H1 (cell line): ENCODE data around the gene SF3A2. TPM values are rescaled to one million over a fixed set of nuclear protein-coding genes. Genes with fewer than 3 reads are reported as not detected.
"Not testable (repeated sequence)": the region's sequence is repeated elsewhere in the genome, so short reads cannot be mapped to it uniquely, and the experiment has no call there.

Experiments
- CTCF ChIA-PET: fragments of 300-600 bp; sonication (Branson Sonifier 250); formaldehyde crosslinking; loops from one replicate; lab custom pipeline; 2021; ENCODE audit not compliant: partially characterized antibody; lab: Charles Lee
- POLR2A ChIA-PET: fragments of 300-600 bp; sonication (Branson Sonifier 250); formaldehyde crosslinking; loops from one replicate; lab custom pipeline; 2021; ENCODE audit warnings: inconsistent platforms; ENCODE audit not compliant: partially characterized antibody; lab: Charles Lee
- DNase-seq, 2 experiments: peaks; one replicate each; pipeline versions ENCODE4 v3.0.0 to v3.0.0-alpha.2; 2010 to 2022; ENCODE audit warnings: low spot score in 2 of 2, low read depth in 1 of 2, mixed read lengths in 1 of 2
- FAIRE-seq: peaks from 2 replicates; lab custom pipeline; 2011; peaks lifted over from hg19 to GRCh38; lab: Jason Lieb, UNC
- H2AFZ ChIP-seq: 2 replicates; pipeline ENCODE4 v1.8.1; 2012; ENCODE audit warnings: low read length, inconsistent platforms
- H2AK5ac ChIP-seq: 2 replicates; pipeline ENCODE4 v1.6.1; 2013; ENCODE audit warnings: low read depth, low read length
- H2BK120ac ChIP-seq: replicated peaks from 2 replicates; pipeline ENCODE3; 2013; ENCODE audit warnings: low read depth, low read length, inconsistent platforms
- H2BK12ac ChIP-seq: 2 replicates; pipeline ENCODE4 v1.6.1; 2013; ENCODE audit warnings: low read depth, low read length
- H2BK15ac ChIP-seq: 2 replicates; pipeline ENCODE4 v1.6.1; 2013; ENCODE audit warnings: low read length
- H2BK20ac ChIP-seq: 2 replicates; pipeline ENCODE4 v1.6.1; 2013; ENCODE audit warnings: low read length
- H2BK5ac ChIP-seq: 2 replicates; pipeline ENCODE4 v1.6.1; 2013; ENCODE audit warnings: low read depth, low read length
- H3K14ac ChIP-seq: 2 replicates; pipeline ENCODE4 v1.6.1; 2013; ENCODE audit warnings: inconsistent platforms; ENCODE audit not compliant: insufficient read length
- H3K18ac ChIP-seq: 2 replicates; pipeline ENCODE4 v1.6.1; 2013; ENCODE audit warnings: low read length; ENCODE audit errors: extremely low read depth
- H3K23ac ChIP-seq: 2 replicates; pipeline ENCODE4 v1.6.1; 2013; ENCODE audit warnings: inconsistent platforms; ENCODE audit not compliant: insufficient read length
- H3K23me2 ChIP-seq: 2 replicates; pipeline ENCODE4 v1.6.1; 2013; ENCODE audit warnings: low read depth, low read length
- H3K27ac ChIP-seq: 2 replicates; pipeline ENCODE4 v1.6.1; 2011; ENCODE audit warnings: low read depth, low read length, inconsistent platforms
- H3K27me3 ChIP-seq, 4 experiments: replicated peaks in 1 of 4; 1 replicate in 1 of 4; 2 replicates in 3 of 4; pipeline versions ENCODE4 v1.6.1 to v1.8.1; 2011 to 2013; ENCODE audit warnings: low read length in 3 of 4, mild to moderate bottlenecking in 3 of 4, inconsistent platforms in 2 of 4, mixed read lengths in 2 of 4, moderate library complexity in 1 of 4; ENCODE audit not compliant: control insufficient read depth in 3 of 4, insufficient read depth in 3 of 4; ENCODE audit errors: extremely low read depth in 1 of 4
- H3K36me3 ChIP-seq, 4 experiments: 2 replicates each; pipeline versions ENCODE4 v1.6.1 to v1.8.1; 2011 to 2013; ENCODE audit warnings: mild to moderate bottlenecking in 4 of 4, low read length in 3 of 4, moderate library complexity in 2 of 4, control low read depth in 1 of 4, inconsistent platforms in 1 of 4; ENCODE audit not compliant: insufficient read depth in 4 of 4, control insufficient read depth in 2 of 4
- H3K4ac ChIP-seq: replicated peaks from 2 replicates; pipeline ENCODE3; 2013; ENCODE audit warnings: low read length, low read depth, mixed read lengths, inconsistent platforms; ENCODE audit not compliant: insufficient read length
- H3K4me1 ChIP-seq, 4 experiments: replicated peaks in 1 of 4; 1 replicate in 1 of 4; 2 replicates in 3 of 4; pipeline versions ENCODE4 v1.6.1 to v1.8.1; 2011 to 2013; ENCODE audit warnings: low read length in 3 of 4, inconsistent platforms in 2 of 4, mixed read lengths in 1 of 4; ENCODE audit not compliant: insufficient read depth in 4 of 4, control insufficient read depth in 3 of 4
- H3K4me2 ChIP-seq, 2 experiments: 2 replicates each; pipeline versions ENCODE4 v1.6.1 to v1.8.1; 2011 to 2013; ENCODE audit warnings: low read depth in 2 of 2, low read length in 2 of 2, control low read depth in 1 of 2, inconsistent platforms in 1 of 2, mild to moderate bottlenecking in 1 of 2; ENCODE audit not compliant: insufficient read depth in 1 of 2
- H3K4me3 ChIP-seq, 4 experiments: fragments of 200-600, 300-600 bp in 1 of 4; sonication (generic), shearing (Covaris generic), sonication (Bioruptor Twin) in 1 of 4; 2 replicates each; pipeline versions ENCODE4 v1.5.1 to v1.8.1; 2011 to 2016; ENCODE audit warnings: low read length in 4 of 4, low read depth in 3 of 4, control low read depth in 2 of 4, inconsistent platforms in 2 of 4, mild to moderate bottlenecking in 2 of 4, mixed read lengths in 1 of 4, moderate library complexity in 1 of 4; ENCODE audit not compliant: insufficient read depth in 2 of 4; ENCODE audit errors: extremely low read depth in 1 of 4
- H3K56ac ChIP-seq: replicated peaks from 2 replicates; pipeline ENCODE3; 2013; ENCODE audit warnings: low read depth, mild to moderate bottlenecking, mixed read lengths, low read length, inconsistent platforms; ENCODE audit not compliant: insufficient read length
- H3K79me1 ChIP-seq: 2 replicates; pipeline ENCODE4 v1.6.1; 2013; ENCODE audit warnings: low read depth, low read length, control low read depth
- H3K79me2 ChIP-seq, 2 experiments: 2 replicates each; pipeline versions ENCODE4 v1.6.1 to v1.8.1; 2012 to 2013; ENCODE audit warnings: low read length in 2 of 2, mild to moderate bottlenecking in 2 of 2, inconsistent platforms in 1 of 2; ENCODE audit not compliant: insufficient read depth in 2 of 2, control insufficient read depth in 1 of 2
- H3K9ac ChIP-seq, 4 experiments: replicated peaks in 1 of 4; 1 replicate in 1 of 4; 2 replicates in 3 of 4; pipeline versions ENCODE4 v1.6.1 to v1.8.1; 2011 to 2013; ENCODE audit warnings: low read depth in 3 of 4, low read length in 3 of 4, control low read depth in 2 of 4, mild to moderate bottlenecking in 2 of 4, moderate library complexity in 2 of 4, inconsistent platforms in 1 of 4; ENCODE audit errors: extremely low read depth in 1 of 4
- H3K9me3 ChIP-seq, 2 experiments: 2 replicates each; pipeline versions ENCODE4 v1.6.1 to v1.8.1; 2012 to 2013; ENCODE audit warnings: mild to moderate bottlenecking in 2 of 2, moderate library complexity in 2 of 2, control low read depth in 1 of 2, inconsistent platforms in 1 of 2, low read depth in 1 of 2, low read length in 1 of 2, mixed read lengths in 1 of 2; ENCODE audit not compliant: insufficient read depth in 2 of 2
- H4K20me1 ChIP-seq, 2 experiments: replicated peaks in 1 of 2; 2 replicates each; pipeline versions ENCODE3 to v1.8.1; 2011 to 2013; ENCODE audit warnings: inconsistent platforms in 2 of 2, low read length in 2 of 2, mild to moderate bottlenecking in 1 of 2; ENCODE audit not compliant: insufficient read depth in 2 of 2, control insufficient read depth in 1 of 2
- H4K5ac ChIP-seq: 2 replicates; pipeline ENCODE4 v1.6.1; 2013; ENCODE audit warnings: low read length, low read depth, mixed read lengths, inconsistent platforms; ENCODE audit not compliant: insufficient read length
- H4K8ac ChIP-seq: 2 replicates; pipeline ENCODE4 v1.8.0; 2013; ENCODE audit warnings: mild to moderate bottlenecking, moderate library complexity, low read length, inconsistent platforms; ENCODE audit not compliant: insufficient read depth; ENCODE audit errors: extremely low read depth
- H4K91ac ChIP-seq: replicated peaks from 2 replicates; pipeline ENCODE3; 2013; ENCODE audit warnings: low read length, mixed read lengths, inconsistent platforms; ENCODE audit not compliant: insufficient read length
- TEAD4 ChIP-seq: IDR thresholded peaks from 2 replicates; pipeline ENCODE4 v1.6.1; 2012; ENCODE audit warnings: low read depth, low read length, inconsistent platforms, mixed read lengths
- WGBS, 2 experiments: shearing (Covaris generic) in 1 of 2; methylation state at CpG; one replicate each; pipeline versions ENCODE4 v1.1.6 to v1.1.7; 2013 to 2015; ENCODE audit warnings: low lambda C conversion rate in 2 of 2, mixed read lengths in 2 of 2, inconsistent platforms in 1 of 2, low coverage in 1 of 2, missing lambda C conversion rate in 1 of 2; ENCODE audit not compliant: insufficient replicate concordance in 2 of 2, insufficient coverage in 1 of 2, insufficient read length in 1 of 2; ENCODE audit errors: extremely low coverage in 1 of 2, missing lambda C conversion rate in 1 of 2; 5-methylcytosine and 5-hydroxymethylcytosine counted together
- polyA plus RNA-seq, 7 experiments: library from polyadenylated mRNA; depleted of rRNA in 3 of 7; stranded (reverse) in 5 of 7; unstranded in 2 of 7; fragments of >200 nt in 5 of 7; fragments of 200-250 nt in 2 of 7; gene quantifications; 1 replicate in 5 of 7; 2 replicates in 1 of 7; 4 replicates in 1 of 7; pipeline versions ENCODE4 v1.2.1 to v1.2.3, GENCODE V29; 2011 to 2013; ENCODE audit warnings: missing spikeins in 2 of 7, mixed read lengths in 2 of 7
- total RNA-seq: library from RNA; stranded (reverse); fragmentation: NEBNext Ultra II Directional; extraction: Animal tissue kit (Norgen Biotek cat#: 25700); gene quantifications from 2 replicates; pipeline ENCODE4 v1.2.1, GENCODE V29; 2021

Gene SF3A2
- total and polyA plus RNA-seq, 2 of the 8 experiments (the other 6 are each of a cell fraction or from before 2014, with no cell fraction given): 15.3 to 146 TPM

- TF ChIP-seq TEAD4: peak; percentile 96; the same call in 1 of the 2 replicates
- TF ChIP-seq, all 59 proteins: peak for 1; not testable (repeated sequence) for 58
- H2AFZ ChIP-seq, H4K5ac ChIP-seq, H3K23ac ChIP-seq, H2BK20ac ChIP-seq, H3K27me3 ChIP-seq, H4K91ac ChIP-seq, H2BK15ac ChIP-seq, H3K27ac ChIP-seq, H3K56ac ChIP-seq, H3K4me1 ChIP-seq, H3K4me2 ChIP-seq, H3K4ac ChIP-seq, H3K18ac ChIP-seq, H2BK120ac ChIP-seq, DNase-seq, H3K4me3 ChIP-seq, H3K9me3 ChIP-seq, H3K14ac ChIP-seq, FAIRE-seq, H3K23me2 ChIP-seq, H3K9ac ChIP-seq: not testable (repeated sequence)
- ChIA-PET CTCF (interaction anchor here (0.6 to 2.2 kb wide), 3 partner anchors 20 to 23 kb away, joined by 3 to 19 read pairs (median 9); no protein-coding TSS in a partner anchor), POLR2A (interaction anchor here (0.6 kb wide), 1 partner anchor 549 kb away, joined by 3 read pairs; no protein-coding TSS in a partner anchor)
- peak overlapping the region; percentile 87; the same call in 1 of the 2 replicates for H2BK5ac ChIP-seq
- WGBS, 2 experiments: 96 to 98% methylated on average over 26 to 45 of the region's 50 CpGs
- peak overlapping the region; percentile 97; the same call in 1 of the 2 replicates for H2AK5ac ChIP-seq
- peaks cover 0 to 14% (median 0%) of the 10 kb centered on the region in 4 experiments; a peak in 3 of 8 replicates for H3K36me3 ChIP-seq
- H4K8ac ChIP-seq: peak overlapping the region; percentile 28; the same call in 1 of the 2 replicates
- H4K20me1 ChIP-seq: peaks cover 10 to 28% of the 10 kb centered on the region in 2 experiments
- 0 out of 2 replicates have a peak overlapping the region, but pooled peaks have one; percentile 60 for H2BK12ac ChIP-seq
- peaks cover 0 to 24% of the 10 kb centered on the region in 2 experiments; a peak in 2 of 4 replicates for H3K79me2 ChIP-seq
- H3K79me1 ChIP-seq: peaks cover 16% of the 10 kb centered on the region; the same call in 1 of the 2 replicates
These were observed 35.9 kb upstream of the SF3A2 start for GRCh38 chr19:2200624-2201294.
